22Rv1 (cell line): Measurements from ENCODE around the gene MCM3.

ENCODE experiments used
- CTCF ChIP-seq: fragments of 450-650 bp; IDR thresholded peaks from 2 replicates; pipeline ENCODE4 v1.5.1; 2017; ENCODE audit warnings: mild to moderate bottlenecking
- ZFX ChIP-seq: fragments of 450-650 bp; IDR thresholded peaks from 2 replicates; pipeline ENCODE4 v1.6.1; 2017; ENCODE audit warnings: antibody characterized with exemption, borderline replicate concordance

DNA sequence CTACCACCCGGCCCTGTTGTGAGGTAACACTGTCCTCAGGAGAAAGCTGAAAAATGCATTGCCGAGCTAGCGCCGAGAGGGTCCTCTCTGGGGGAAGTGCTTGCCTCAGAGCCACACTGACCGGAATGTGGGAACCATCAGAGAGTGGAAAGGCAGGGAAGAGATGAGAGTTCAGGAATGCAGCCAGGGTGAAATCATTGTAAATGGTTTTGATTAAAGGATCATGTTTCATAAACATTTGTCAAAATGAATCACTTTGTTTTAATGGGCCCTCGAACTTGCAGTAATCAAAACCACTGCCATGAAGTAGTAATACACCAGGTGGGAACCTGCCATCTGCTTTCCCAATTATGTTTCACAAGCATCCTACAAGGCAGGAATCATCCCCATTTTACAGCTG, 23.3 kb downstream of the MCM3 start:
- TF ChIP-seq CTCF = no peak
- TF ChIP-seq ZFX = no peak
